Measurements from ENCODE around the gene FAM222A.

The FAM222A gene

DNA sequence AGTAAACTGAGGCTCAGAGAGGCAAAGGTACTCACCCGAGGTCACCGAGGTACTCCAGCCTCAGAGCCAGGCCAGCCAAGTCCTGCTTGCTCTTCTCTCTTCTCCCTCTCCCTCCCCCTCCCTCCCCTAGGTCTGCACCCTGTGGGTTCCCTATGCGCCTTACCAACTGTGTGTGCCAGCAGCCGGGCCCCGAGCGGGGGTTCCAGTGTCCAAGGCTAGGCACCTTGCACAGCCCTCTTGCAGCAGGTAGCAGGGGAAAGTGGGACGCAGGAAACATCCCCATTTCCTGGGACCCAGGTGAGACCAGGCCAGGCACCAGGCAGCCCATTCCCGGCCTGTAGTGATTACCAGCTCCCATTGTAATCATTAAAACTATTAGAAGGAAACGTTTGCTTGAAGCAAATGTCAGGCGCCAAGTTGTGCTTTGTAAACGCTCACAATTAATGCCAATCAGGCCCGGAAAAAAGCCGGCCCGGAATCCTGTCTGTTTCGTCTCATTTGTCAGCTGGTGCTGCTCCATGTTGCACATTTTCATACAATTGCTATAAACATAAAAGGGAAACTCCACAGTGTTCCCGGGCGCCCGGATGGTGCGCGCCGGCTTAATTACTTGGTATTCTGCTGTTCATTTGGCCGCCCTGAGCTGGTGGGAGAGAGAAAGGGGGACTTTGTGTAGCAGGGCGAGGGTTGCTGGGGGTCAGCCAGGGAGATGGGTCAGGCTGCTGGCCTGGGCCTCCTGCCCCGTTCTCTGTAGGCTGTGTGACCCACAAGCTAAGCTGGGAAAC, 11.9 kb downstream of the FAM222A start:
- no peak for DNase-seq (ENCODE audit: low read depth)

GRCh38 chr12:109726106-109726497, 12.5 kb downstream of the FAM222A start:
- no peak for DNase-seq (ENCODE audit: low read depth)

- no peak for DNase-seq (ENCODE audit: low read depth)
These were observed 12.9 kb downstream of the FAM222A start for GRCh38 chr12:109726511-109727038.

- no peak for DNase-seq (ENCODE audit: low read depth)
These were observed 13.6 kb downstream of the FAM222A start for GRCh38 chr12:109727039-109727723.

DNA sequence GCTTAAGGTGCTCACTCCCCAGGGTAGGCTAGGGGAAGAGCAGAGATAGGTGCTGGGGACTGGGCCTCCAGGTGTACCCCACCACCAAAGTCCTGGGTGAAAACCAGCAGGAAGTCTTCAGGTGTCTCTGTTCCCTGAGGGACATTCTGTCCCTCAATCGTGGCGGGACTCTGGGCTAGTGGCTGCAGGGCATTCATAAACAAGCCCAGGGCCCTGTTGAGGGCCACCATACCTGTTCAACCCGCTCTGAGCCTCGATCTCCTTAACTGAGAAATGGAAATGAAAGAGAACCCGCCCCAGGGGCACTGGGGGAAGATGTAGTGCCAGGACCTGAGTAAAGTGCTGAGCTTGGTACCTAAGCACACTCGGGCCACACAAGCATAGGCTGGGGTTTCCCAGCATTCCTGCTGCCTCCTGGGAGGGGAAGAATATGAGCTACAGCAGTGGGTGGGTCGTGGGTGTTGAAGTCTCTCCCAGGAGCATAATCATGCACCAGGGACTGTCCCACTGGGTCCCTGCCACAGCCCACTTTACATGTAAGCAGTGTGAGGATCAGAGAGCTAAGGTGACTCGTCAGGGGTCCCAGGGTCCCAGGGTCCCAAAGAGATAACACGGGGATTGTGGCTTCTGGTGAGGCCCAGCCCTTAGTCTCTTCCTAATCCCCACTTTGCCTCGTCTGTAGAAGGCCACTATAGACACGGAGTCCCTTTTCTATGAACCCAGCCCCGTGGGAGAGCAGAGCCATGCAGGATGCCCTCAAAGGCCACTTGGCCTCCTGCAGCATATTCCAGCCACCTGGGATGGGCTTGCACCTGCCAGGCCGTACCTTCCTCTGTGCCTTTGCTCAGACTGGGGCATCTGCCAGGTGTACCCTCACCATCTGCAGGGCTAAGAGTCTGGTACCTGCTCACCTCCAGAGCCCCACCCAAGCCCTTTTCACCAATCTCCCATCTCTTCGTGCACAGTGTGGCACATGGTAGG, 14.4 kb downstream of the FAM222A start:
- no peak for DNase-seq (ENCODE audit: low read depth)

DNA sequence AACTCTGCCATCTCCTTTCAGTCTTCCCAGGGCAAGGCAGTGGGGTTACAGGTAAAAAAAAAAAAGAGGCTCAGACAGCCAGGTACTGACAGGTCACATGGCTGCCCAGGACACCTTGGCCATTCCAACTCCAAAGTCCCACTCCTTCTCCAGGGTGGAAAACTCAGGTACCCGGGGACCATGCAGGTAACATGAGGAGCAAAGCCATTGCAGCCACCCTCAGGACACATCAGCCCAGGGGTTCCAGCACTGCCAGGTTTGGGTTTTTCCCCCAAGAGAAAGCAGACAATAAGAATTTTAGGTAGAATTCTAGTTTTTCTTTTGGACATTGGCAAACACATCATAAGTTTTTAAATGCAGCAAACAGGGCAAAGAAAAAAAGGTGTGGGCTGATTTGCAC, 15.3 kb downstream of the FAM222A start:
- no peak for DNase-seq (ENCODE audit: low read depth)

GRCh38 chr12:109729371-109729781, 15.8 kb downstream of the FAM222A start:
- no peak for DNase-seq (ENCODE audit: low read depth)

- no peak for DNase-seq (ENCODE audit: low read depth)
These were observed 16.2 kb downstream of the FAM222A start for GRCh38 chr12:109729801-109730200.

DNA sequence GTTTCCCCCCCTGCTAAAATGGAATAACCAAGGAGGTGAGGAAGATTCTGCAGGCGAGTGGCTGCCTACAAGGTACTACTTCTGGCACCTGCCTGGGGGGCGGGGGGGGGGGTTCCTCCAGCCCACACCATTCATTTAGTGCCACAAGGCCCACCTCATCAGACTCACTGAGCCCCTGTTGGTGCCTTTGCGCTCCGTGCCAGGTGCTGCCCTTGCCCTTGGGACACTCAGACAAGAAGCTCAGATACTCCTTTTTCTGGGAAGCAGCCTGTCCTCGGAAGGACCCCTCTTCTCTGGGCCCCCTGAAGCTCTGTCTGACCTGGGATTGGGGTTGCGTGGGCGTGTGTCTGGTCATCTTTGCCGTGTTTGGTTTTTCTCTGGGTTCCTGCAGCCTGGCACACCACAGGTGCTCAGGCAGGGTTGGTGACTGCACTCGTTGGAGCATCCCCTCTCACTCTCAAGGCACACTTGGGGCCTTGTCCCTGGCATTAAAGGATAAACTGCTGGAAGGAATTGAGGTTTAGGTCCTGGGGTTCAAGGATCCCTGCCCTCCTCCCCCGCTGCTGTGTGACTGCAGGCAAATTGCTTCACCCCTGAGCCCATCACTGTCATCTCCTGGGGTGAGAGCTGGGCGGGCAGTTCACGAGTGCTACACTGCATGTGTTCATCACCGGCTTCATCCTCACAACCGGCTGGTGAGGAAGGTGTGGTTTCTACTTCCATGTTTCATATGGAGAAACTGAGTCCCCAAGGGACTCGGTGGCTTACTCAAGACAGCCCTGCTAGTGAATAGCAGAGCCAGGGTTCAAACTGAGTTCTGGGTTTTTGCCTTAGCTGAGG, 16.9 kb downstream of the FAM222A start:
- DNase-seq (ENCODE audit: low read depth), result no peak

GRCh38 chr12:109731231-109731731, 17.7 kb downstream of the FAM222A start:
- no peak for DNase-seq (ENCODE audit: low read depth)

GRCh38 chr12:109731806-109732205, 18.2 kb downstream of the FAM222A start:
- no peak for DNase-seq (ENCODE audit: low read depth)

- no peak for DNase-seq (ENCODE audit: low read depth)
These were observed 19.0 kb downstream of the FAM222A start for GRCh38 chr12:109732321-109733305.

- no peak for DNase-seq (ENCODE audit: low read depth)
These were observed 20.8 kb downstream of the FAM222A start for GRCh38 chr12:109734219-109735000.

DNA sequence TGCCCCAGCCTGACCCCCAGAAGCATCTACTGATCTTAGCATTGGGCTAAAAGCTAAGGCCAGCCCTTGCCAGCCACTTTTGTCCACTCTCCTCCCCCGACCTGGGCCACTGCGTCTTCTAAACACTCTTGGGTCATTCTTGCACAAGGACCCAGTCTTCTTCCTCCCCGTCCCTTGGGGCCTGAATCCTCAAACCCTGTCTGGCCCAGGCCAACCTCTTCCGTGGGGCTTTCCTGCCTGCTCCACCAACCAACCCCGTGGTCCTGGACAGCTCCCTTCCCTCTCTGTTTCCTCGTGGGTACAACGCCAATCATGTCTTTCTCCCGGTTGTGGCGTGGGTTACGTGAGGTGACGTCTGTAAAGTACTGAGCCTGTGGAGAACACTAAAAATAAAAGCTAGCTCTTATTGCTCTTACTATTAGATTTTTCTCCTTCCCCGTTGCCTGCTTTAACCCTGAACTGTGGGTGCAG, 21.5 kb downstream of the FAM222A start:
- DNase-seq (ENCODE audit: low read depth), result no peak

DNA sequence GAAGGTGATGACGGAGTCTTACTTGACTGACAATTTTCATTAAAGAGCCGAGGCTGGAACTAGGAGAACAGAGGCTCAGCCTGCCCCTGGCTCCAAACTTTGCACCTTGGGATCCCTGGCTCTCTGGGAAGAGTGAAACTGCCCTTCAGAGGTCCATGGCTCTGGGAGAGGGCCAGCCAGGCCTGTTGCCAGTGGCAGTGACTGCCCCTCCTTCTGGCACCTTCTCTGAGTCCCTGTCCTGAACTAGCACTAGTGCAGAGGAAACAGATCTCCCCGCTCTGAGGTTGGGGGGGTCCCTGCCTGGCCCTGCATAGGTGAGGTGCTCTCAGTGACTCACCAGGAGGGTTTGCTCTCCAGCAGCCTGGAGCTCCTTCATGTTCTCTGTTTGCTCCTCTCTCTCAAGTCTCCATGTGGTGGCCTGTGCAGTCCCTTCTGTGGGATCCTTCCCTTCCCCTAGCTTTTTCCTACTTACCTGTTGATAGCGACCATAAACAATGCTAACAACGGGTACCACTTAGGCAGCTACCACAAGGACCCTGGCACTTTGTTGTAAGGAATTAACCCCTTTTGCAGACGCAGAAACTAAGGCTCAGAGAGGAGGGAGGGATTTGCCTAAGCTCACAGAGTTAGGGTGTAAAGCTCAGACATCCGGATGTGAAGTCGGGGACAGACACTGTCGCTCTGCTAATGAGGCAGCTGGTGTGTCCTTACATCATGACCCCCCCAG, 22.4 kb downstream of the FAM222A start:
- no peak for DNase-seq (ENCODE audit: low read depth)

DNA sequence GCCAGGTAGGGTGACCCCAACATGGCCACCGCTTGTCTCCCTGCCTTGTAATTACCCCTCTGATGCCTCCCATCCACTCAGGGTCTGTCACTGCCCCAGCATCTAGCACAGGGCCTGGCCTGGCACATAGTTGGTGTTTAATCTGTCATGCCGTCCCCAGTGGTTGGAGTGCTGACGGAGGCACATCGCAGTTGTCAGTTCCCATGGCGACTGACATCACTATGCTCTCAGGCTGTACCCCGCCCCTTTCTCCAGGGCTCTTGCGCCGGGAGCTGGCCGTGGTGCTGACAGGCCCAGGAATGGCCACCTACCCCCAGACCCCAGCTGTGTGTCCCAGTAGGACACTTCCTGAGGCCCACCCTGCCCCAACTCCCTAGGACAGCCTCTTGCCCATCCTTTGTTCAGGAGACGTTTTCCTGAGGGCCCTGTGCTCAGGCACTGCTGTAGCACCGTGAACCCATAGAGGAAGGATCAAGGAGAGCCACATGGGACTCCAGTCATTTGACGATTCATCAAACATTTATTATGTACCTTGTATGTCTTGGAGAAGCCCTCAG, 23.0 kb downstream of the FAM222A start:
- DNase-seq (ENCODE audit: low read depth), result no peak

- no peak for DNase-seq (ENCODE audit: low read depth)
These were observed 23.5 kb downstream of the FAM222A start for GRCh38 chr12:109737126-109737525.

DNA sequence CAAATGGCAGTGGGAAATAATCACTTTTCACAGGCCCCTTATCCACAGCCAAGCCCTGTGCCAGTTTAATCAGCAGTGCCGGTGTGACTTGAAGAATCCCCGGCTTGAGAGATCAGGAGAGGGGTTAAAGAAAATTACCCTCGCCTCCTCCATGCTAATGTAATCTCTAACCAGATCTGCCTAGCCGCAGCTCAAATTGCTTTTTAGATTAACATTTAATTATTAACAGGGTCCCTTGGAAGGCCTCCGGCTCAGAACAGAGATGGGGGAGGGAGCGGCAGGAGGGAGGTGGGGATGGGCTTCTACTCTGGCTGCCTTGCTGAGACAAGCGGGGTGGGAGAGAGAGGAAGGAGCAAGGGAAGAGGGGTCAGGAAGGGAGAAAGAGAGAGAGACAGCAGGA, 24.0 kb downstream of the FAM222A start:
- no peak for DNase-seq (ENCODE audit: low read depth)

Measured in activated T-cell treated with anti-CD3 and anti-CD28 coated beads for 24 hours (primary cell).